Measurements from ENCODE around the gene PHACTR1.

- TF ChIP-seq CTCF (IDR thresholded peaks at IDR 0.05; ENCODE audit: insufficient read depth, low read depth, low read length): no peak
- no peak for TF ChIP-seq EZH2 (IDR thresholded peaks at IDR 0.05; ENCODE audit: insufficient read depth, low read length)
These were observed 397.5 kb downstream of the PHACTR1 start for GRCh38 chr6:13113981-13114593.

Data from astrocyte (in vitro differentiated cells and primary cell).